Dendritic cell treated with granulocyte-macrophage colony-stimulating factor and Interleukin-4, amounts not matched to agents 40 ng/mL and 50 ng/mL, for 4 days (primary cell): Measurements from ENCODE around the gene MAX.
A peak's percentile ranks its signal among the peaks of the same experiment; 100 is the strongest.
"Not testable (repeated sequence)": the region's sequence is repeated elsewhere in the genome, so short reads cannot be mapped to it uniquely, and the experiment has no call there.

Source experiments
- H3K27ac Mint-ChIP-seq: one replicate; pipeline ENCODE4 v1.8.0; 2022; ENCODE audit warnings: mild to moderate bottlenecking, mixed read lengths
- H3K27me3 Mint-ChIP-seq: one replicate; pipeline ENCODE4 v1.8.0; 2022; ENCODE audit warnings: mild to moderate bottlenecking, mixed read lengths
- H3K36me3 Mint-ChIP-seq: one replicate; pipeline ENCODE4 v1.8.0; 2022; ENCODE audit warnings: low read depth, mixed read lengths
- H3K4me1 Mint-ChIP-seq: one replicate; pipeline ENCODE4 v1.8.0; 2022; ENCODE audit warnings: low read depth, mixed read lengths
- H3K4me3 Mint-ChIP-seq: one replicate; pipeline ENCODE4 v1.8.0; 2022; ENCODE audit warnings: mild to moderate bottlenecking, moderate library complexity, mixed read lengths
- H3K9me3 Mint-ChIP-seq: one replicate; pipeline ENCODE4 v1.8.0; 2022; ENCODE audit warnings: mixed read lengths
- intact Hi-C: fragments of 100-400 bp; cut with micrococcal nuclease; formaldehyde crosslinking; loops from one replicate; pipeline ENCODE4 v1.15.0; 2022

Gene MAX

GRCh38 chr14:65095633-65096205 is 6.6 kb downstream of the MAX start:
- no peaks in the 10 kb centered on the region for H3K9me3 Mint-ChIP-seq
- H3K36me3 Mint-ChIP-seq, result peaks cover 89% of the 10 kb centered on the region
- peaks cover 32% of the 10 kb centered on the region for H3K4me1 Mint-ChIP-seq
- intact Hi-C loops, result no loop called here
- no peak overlapping the region for H3K27ac Mint-ChIP-seq
- no peaks in the 10 kb centered on the region for H3K27me3 Mint-ChIP-seq
- H3K4me3 Mint-ChIP-seq, result no peak overlapping the region

GRCh38 chr14:65092349-65092748 is 10.0 kb downstream of the MAX start:
- H3K4me1 Mint-ChIP-seq, result peaks cover 26% of the 10 kb centered on the region
- H3K27me3 Mint-ChIP-seq, result no peaks in the 10 kb centered on the region
- peaks cover 93% of the 10 kb centered on the region for H3K36me3 Mint-ChIP-seq
- H3K9me3 Mint-ChIP-seq, result peaks cover 10% of the 10 kb centered on the region
- no peak overlapping the region for H3K27ac Mint-ChIP-seq
- intact Hi-C loops, result no loop called here
- H3K4me3 Mint-ChIP-seq, result no peak overlapping the region

- Mint-ChIP-seq H3K36me3 (peaks cover 93% of the 10 kb centered on the region), H3K4me1 (peaks cover 23% of the 10 kb centered on the region), H3K9me3 (peaks cover 28% of the 10 kb centered on the region)
- intact Hi-C loops, H3K4me3 Mint-ChIP-seq, H3K27me3 Mint-ChIP-seq, H3K27ac Mint-ChIP-seq: not testable (repeated sequence)
Measured at GRCh38 chr14:65087835-65088234, 14.5 kb downstream of the MAX start.

GRCh38 chr14:65086686-65087085 is 15.6 kb downstream of the MAX start:
- H3K27me3 Mint-ChIP-seq, H3K4me3 Mint-ChIP-seq, intact Hi-C loops, H3K27ac Mint-ChIP-seq: not testable (repeated sequence)
- peaks cover 28% of the 10 kb centered on the region for H3K9me3 Mint-ChIP-seq
- H3K4me1 Mint-ChIP-seq, result peaks cover 35% of the 10 kb centered on the region
- peaks cover 93% of the 10 kb centered on the region for H3K36me3 Mint-ChIP-seq

GRCh38 chr14:65084554-65085505 is 17.5 kb downstream of the MAX start:
- Mint-ChIP-seq H3K27me3 (no peaks in the 10 kb centered on the region), H3K36me3 (peaks cover 95% of the 10 kb centered on the region), H3K9me3 (peaks cover 28% of the 10 kb centered on the region), H3K27ac (peak overlapping the region; percentile 38), H3K4me1 (peaks cover 48% of the 10 kb centered on the region), H3K4me3 (no peak overlapping the region)
- intact Hi-C loops, result no loop called here

- Mint-ChIP-seq H3K36me3 (peaks cover 95% of the 10 kb centered on the region), H3K4me1 (peaks cover 60% of the 10 kb centered on the region), H3K27me3 (no peaks in the 10 kb centered on the region), H3K9me3 (peaks cover 24% of the 10 kb centered on the region), H3K4me3 (no peak overlapping the region), H3K27ac (no peak overlapping the region)
- intact Hi-C loops, result no loop called here
Measured at GRCh38 chr14:65082930-65083329, 19.4 kb downstream of the MAX start.

GRCh38 chr14:65080960-65081747 is 21.2 kb downstream of the MAX start:
- Mint-ChIP-seq H3K27me3 (no peaks in the 10 kb centered on the region), H3K27ac (peak overlapping the region; percentile 31), H3K9me3 (peaks cover 7% of the 10 kb centered on the region), H3K36me3 (peaks cover 95% of the 10 kb centered on the region), H3K4me1 (peaks cover 71% of the 10 kb centered on the region), H3K4me3 (no peak overlapping the region)
- intact Hi-C loops, result no loop called here

GRCh38 chr14:65079768-65080167 is 22.5 kb downstream of the MAX start:
- Mint-ChIP-seq H3K9me3 (no peaks in the 10 kb centered on the region), H3K4me1 (peaks cover 76% of the 10 kb centered on the region), H3K27ac (no peak overlapping the region), H3K27me3 (no peaks in the 10 kb centered on the region), H3K36me3 (peaks cover 93% of the 10 kb centered on the region), H3K4me3 (no peak overlapping the region)
- intact Hi-C loops, result no loop called here

GRCh38 chr14:65079201-65079600 is 23.1 kb downstream of the MAX start:
- H3K27me3 Mint-ChIP-seq, result no peaks in the 10 kb centered on the region
- H3K36me3 Mint-ChIP-seq, result peaks cover 91% of the 10 kb centered on the region
- no peaks in the 10 kb centered on the region for H3K9me3 Mint-ChIP-seq
- intact Hi-C loops, result no loop called here
- no peak overlapping the region for H3K27ac Mint-ChIP-seq
- no peak overlapping the region for H3K4me3 Mint-ChIP-seq
- H3K4me1 Mint-ChIP-seq, result peaks cover 82% of the 10 kb centered on the region

- H3K4me3 Mint-ChIP-seq, result no peak overlapping the region
- H3K27me3 Mint-ChIP-seq, result no peaks in the 10 kb centered on the region
- peaks cover 88% of the 10 kb centered on the region for H3K36me3 Mint-ChIP-seq
- H3K9me3 Mint-ChIP-seq, result no peaks in the 10 kb centered on the region
- intact Hi-C loops, result no loop called here
- no peak overlapping the region for H3K27ac Mint-ChIP-seq
- peaks cover 76% of the 10 kb centered on the region for H3K4me1 Mint-ChIP-seq
Measured at GRCh38 chr14:65077318-65077717, 25.0 kb downstream of the MAX start.

- Mint-ChIP-seq H3K36me3 (peaks cover 90% of the 10 kb centered on the region), H3K4me3 (peak overlapping the region; percentile 30), H3K27me3 (no peaks in the 10 kb centered on the region), H3K27ac (peak overlapping the region; percentile 75), H3K9me3 (no peaks in the 10 kb centered on the region), H3K4me1 (peaks cover 65% of the 10 kb centered on the region)
- intact Hi-C loops, result no loop called here
Measured at GRCh38 chr14:65075628-65076325, 26.5 kb downstream of the MAX start.

GRCh38 chr14:65074449-65075150 is 27.7 kb downstream of the MAX start:
- Mint-ChIP-seq H3K9me3 (no peaks in the 10 kb centered on the region), H3K27ac (peak overlapping the region; percentile 75), H3K4me3 (peak overlapping the region; percentile 17), H3K27me3 (no peaks in the 10 kb centered on the region), H3K36me3 (peaks cover 90% of the 10 kb centered on the region), H3K4me1 (peaks cover 53% of the 10 kb centered on the region)
- intact Hi-C loops, result no loop called here

GRCh38 chr14:65073605-65074201 is 28.6 kb downstream of the MAX start:
- no peaks in the 10 kb centered on the region for H3K9me3 Mint-ChIP-seq
- no peaks in the 10 kb centered on the region for H3K27me3 Mint-ChIP-seq
- H3K27ac Mint-ChIP-seq, result peak overlapping the region; percentile 75
- intact Hi-C loops, result no loop called here
- peaks cover 44% of the 10 kb centered on the region for H3K4me1 Mint-ChIP-seq
- H3K4me3 Mint-ChIP-seq, result peak overlapping the region; percentile 6
- H3K36me3 Mint-ChIP-seq, result peaks cover 90% of the 10 kb centered on the region
